Activated naive CD8-positive, alpha-beta T cell treated with anti-CD3 and anti-CD28 coated beads for 36 hours (primary cell): ENCODE measurements around the gene CLEC16A. TPM values are rescaled to one million over a fixed set of nuclear protein-coding genes. Genes with fewer than 3 reads are reported as not detected.

Experiments used
- DNase-seq: peaks from one replicate; pipeline ENCODE4 v3.0.0; 2021
- H3K27ac Mint-ChIP-seq: one replicate; pipeline ENCODE4 v1.8.0; 2022; ENCODE audit warnings: mild to moderate bottlenecking, moderate library complexity, mixed read lengths
- H3K27me3 Mint-ChIP-seq: one replicate; pipeline ENCODE4 v1.8.0; 2022; ENCODE audit warnings: mild to moderate bottlenecking, mixed read lengths
- H3K36me3 Mint-ChIP-seq: one replicate; pipeline ENCODE4 v1.8.0; 2021; ENCODE audit warnings: mild to moderate bottlenecking, mixed read lengths
- H3K4me1 Mint-ChIP-seq: one replicate; pipeline ENCODE4 v1.8.0; 2021; ENCODE audit warnings: mixed read lengths
- H3K4me3 Mint-ChIP-seq: one replicate; pipeline ENCODE4 v1.8.0; 2022; ENCODE audit warnings: mild to moderate bottlenecking, moderate library complexity, mixed read lengths
- H3K9me3 Mint-ChIP-seq: one replicate; pipeline ENCODE4 v1.8.0; 2022; ENCODE audit warnings: mixed read lengths
- total RNA-seq, 2 experiments: library from RNA; stranded (reverse); gene quantifications; one replicate each; pipeline ENCODE4 v1.2.3, GENCODE V29; 2021

Gene CLEC16A
- total RNA-seq, 2 experiments from 2014 or later: 20.4 to 21.3 TPM

DNA sequence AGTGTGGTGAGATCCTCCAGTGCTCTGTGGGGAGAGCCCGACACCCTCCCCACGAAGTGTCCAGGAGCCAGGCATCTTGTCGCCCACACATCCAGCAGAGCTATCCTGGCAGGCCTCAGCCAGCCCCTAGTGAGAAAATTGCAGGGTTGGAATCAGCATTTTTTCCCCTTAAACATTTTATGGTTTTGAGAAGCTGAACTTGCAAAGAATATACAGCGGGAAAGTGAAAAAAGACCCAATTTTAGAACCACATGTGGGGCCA is 227.0 kb downstream of the CLEC16A start:
- H3K9me3 Mint-ChIP-seq: no peaks in the 10 kb centered on the region
- no peaks in the 10 kb centered on the region for H3K27me3 Mint-ChIP-seq
- no peak overlapping the region for H3K4me3 Mint-ChIP-seq
- H3K4me1 Mint-ChIP-seq: peaks cover 22% of the 10 kb centered on the region
- H3K27ac Mint-ChIP-seq: no peak overlapping the region
- peaks cover 13% of the 10 kb centered on the region for H3K36me3 Mint-ChIP-seq
- DNase-seq: no peak

DNA sequence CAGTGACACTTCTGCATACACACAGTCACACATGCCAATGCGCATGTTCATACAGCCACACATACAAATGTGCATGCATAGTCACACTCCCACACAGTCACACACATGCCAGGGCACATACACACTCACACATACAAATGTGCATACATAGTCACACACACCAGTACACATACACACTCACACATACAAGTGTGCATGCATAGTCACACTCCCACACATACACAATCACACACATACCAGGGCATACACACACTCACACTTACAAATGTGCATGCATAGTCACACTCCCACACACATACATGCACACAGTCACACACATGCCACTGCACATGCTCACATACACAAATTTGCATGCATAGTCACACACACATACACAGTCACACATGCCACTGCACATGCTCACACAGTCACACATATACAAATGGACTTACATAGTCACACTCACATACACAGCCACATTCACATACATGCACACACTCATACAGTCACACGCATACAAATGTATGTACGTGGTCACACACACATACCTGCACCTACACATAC is 227.5 kb downstream of the CLEC16A start:
- DNase-seq: no peak
- no peak overlapping the region for H3K27ac Mint-ChIP-seq
- H3K4me1 Mint-ChIP-seq: peaks cover 26% of the 10 kb centered on the region
- H3K4me3 Mint-ChIP-seq: no peak overlapping the region
- H3K27me3 Mint-ChIP-seq: no peaks in the 10 kb centered on the region
- H3K9me3 Mint-ChIP-seq: no peaks in the 10 kb centered on the region
- peaks cover 13% of the 10 kb centered on the region for H3K36me3 Mint-ChIP-seq

DNA sequence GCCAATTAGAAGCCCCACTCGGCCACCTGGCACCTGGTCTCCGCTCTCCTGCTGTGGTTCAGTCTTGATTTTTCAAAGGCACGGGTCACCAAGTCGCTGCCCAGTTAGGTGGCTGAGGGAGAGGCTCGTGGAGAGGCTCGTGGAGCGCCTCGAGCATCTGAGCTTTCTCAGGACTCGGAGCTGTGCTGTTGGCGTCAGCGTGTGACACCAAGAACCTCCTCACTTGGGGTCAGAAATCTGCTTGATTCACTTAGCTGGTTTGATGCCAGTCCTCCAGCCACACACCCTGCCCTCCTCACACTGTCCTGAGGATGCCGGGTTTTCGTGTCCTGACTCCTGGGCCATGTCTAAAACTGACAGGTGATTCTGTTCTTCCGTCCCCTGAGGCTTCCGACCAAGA is 229.1 kb downstream of the CLEC16A start:
- Mint-ChIP-seq H3K4me1 (peaks cover 27% of the 10 kb centered on the region), H3K4me3 (no peak overlapping the region), H3K9me3 (no peaks in the 10 kb centered on the region), H3K27ac (no peak overlapping the region), H3K27me3 (no peaks in the 10 kb centered on the region), H3K36me3 (peaks cover 13% of the 10 kb centered on the region)
- no peak for DNase-seq

- Mint-ChIP-seq H3K36me3 (peaks cover 13% of the 10 kb centered on the region), H3K4me3 (no peak overlapping the region), H3K9me3 (no peaks in the 10 kb centered on the region), H3K27ac (no peak overlapping the region), H3K4me1 (peaks cover 27% of the 10 kb centered on the region), H3K27me3 (no peaks in the 10 kb centered on the region)
- no peak for DNase-seq
Observed at GRCh38 chr16:11174141-11174540, 229.8 kb downstream of the CLEC16A start.

DNA sequence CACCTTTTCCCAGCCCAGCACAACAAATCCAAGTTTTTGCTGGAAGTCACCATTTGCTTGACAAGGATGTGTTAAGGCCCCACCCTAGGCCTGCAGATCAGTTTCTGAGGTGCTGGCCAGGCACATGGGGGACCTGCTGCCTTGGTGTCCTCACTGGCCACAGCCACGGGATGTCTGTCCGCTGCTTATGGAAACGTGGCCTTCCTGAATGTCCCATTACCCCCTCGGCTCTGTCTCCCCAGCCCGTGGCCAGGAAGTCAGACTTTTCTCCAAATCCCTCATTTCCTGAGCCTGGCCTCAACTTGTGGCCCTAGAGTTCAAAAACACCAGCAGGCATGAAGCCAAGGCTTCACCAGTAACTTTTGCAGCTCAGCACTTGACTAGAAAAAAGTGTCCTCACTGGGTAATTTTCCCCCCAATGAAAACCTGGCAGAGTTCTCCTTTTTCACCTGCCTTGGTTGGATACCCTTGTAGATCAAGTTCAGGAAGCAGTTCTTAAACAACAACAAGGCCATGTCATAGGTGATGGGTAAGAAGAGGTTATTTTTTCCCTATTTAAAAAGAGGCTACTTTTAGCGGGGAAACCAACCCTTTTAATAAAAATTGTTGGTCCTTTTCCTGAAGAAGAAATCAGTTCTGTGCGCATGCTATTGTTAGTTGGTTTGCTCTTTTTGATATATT is 230.9 kb downstream of the CLEC16A start:
- no peak for DNase-seq
- Mint-ChIP-seq H3K36me3 (peaks cover 13% of the 10 kb centered on the region), H3K4me1 (peaks cover 27% of the 10 kb centered on the region), H3K4me3 (no peak overlapping the region), H3K9me3 (no peaks in the 10 kb centered on the region), H3K27me3 (no peaks in the 10 kb centered on the region), H3K27ac (peak overlapping the region; percentile 42)

DNA sequence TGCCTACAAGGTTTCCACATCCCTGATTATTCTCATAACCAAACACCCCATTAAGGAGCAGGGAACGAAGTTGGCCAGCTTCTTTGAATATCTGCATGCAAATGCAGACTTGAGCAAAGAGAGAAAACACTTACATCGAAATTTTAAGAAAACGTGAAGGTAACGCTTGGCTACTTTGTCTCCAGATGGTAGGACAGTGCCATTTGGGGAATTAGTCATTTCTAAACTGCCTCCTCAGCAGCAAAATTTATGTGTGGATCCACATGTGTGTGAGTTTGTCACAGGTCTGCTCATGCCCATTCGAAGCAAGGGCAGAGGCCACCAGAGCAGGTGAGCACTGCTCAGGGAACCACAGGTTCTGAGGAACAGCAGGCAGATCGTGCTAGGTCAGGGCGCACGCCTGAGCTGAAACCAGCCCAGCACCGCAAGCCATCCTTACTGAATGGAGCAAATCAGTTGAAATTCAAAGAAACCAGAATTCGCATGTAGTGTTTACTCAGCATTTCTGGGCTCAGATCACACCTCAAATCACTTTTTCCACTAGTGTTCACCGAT is 231.5 kb downstream of the CLEC16A start:
- Mint-ChIP-seq H3K4me1 (peaks cover 32% of the 10 kb centered on the region), H3K27ac (peak overlapping the region; percentile 80), H3K4me3 (peak overlapping the region; percentile 19), H3K36me3 (peaks cover 15% of the 10 kb centered on the region), H3K9me3 (no peaks in the 10 kb centered on the region), H3K27me3 (no peaks in the 10 kb centered on the region)
- peak; percentile 44 for DNase-seq

DNA sequence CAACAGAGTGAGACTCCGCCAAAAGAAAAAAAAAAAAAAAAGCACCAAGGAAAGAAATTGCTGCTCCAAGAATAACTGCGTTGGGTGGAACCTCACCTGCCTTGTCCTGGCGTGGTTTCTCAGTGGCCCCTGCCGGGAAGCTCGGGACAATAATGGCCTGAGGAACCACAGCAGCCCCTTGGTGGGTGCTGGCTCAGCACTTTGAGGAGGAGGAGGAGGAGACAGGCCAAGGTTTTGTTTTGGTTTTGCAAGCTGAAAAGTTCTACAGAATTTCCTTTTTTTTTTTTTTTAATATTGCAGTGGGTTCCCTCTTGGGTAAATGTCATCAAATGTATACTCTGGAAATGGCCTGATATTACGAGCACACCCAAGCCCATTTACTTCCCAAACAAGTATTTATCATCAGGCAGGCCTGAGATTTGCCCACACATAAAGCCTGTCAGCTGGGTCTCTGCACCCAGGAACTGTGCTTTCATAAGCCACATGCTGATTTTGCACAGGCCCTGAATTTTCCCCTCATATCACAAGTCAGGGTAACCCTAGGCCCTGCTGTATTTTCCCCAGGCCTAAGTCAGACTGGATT is 233.3 kb downstream of the CLEC16A start:
- H3K36me3 Mint-ChIP-seq: peaks cover 15% of the 10 kb centered on the region
- H3K27me3 Mint-ChIP-seq: no peaks in the 10 kb centered on the region
- H3K4me1 Mint-ChIP-seq: peaks cover 39% of the 10 kb centered on the region
- no peak for DNase-seq
- H3K9me3 Mint-ChIP-seq: no peaks in the 10 kb centered on the region
- no peak overlapping the region for H3K4me3 Mint-ChIP-seq
- no peak overlapping the region for H3K27ac Mint-ChIP-seq

GRCh38 chr16:11178424-11178823 is 234.1 kb downstream of the CLEC16A start:
- H3K4me3 Mint-ChIP-seq: no peak overlapping the region
- H3K27me3 Mint-ChIP-seq: no peaks in the 10 kb centered on the region
- no peaks in the 10 kb centered on the region for H3K9me3 Mint-ChIP-seq
- DNase-seq: no peak
- no peak overlapping the region for H3K27ac Mint-ChIP-seq
- peaks cover 15% of the 10 kb centered on the region for H3K36me3 Mint-ChIP-seq
- H3K4me1 Mint-ChIP-seq: peaks cover 39% of the 10 kb centered on the region

- H3K36me3 Mint-ChIP-seq: peaks cover 7% of the 10 kb centered on the region
- peaks cover 42% of the 10 kb centered on the region for H3K4me1 Mint-ChIP-seq
Observed at GRCh38 chr16:11179574-11179973, 235.2 kb downstream of the CLEC16A start.

GRCh38 chr16:11180489-11180888 is 236.1 kb downstream of the CLEC16A start:
- H3K4me3 Mint-ChIP-seq: no peak overlapping the region
- H3K27me3 Mint-ChIP-seq: no peaks in the 10 kb centered on the region
- H3K27ac Mint-ChIP-seq: no peak overlapping the region
- H3K9me3 Mint-ChIP-seq: no peaks in the 10 kb centered on the region
- peaks cover 3% of the 10 kb centered on the region for H3K36me3 Mint-ChIP-seq
- DNase-seq: no peak
- peaks cover 34% of the 10 kb centered on the region for H3K4me1 Mint-ChIP-seq

More at GRCh38 chr16:11179574-11179973, 235.2 kb downstream of the CLEC16A start:
- H3K9me3 Mint-ChIP-seq: no peaks in the 10 kb centered on the region
- DNase-seq: no peak
- H3K27ac Mint-ChIP-seq: no peak overlapping the region
- H3K27me3 Mint-ChIP-seq: no peaks in the 10 kb centered on the region
- no peak overlapping the region for H3K4me3 Mint-ChIP-seq

DNA sequence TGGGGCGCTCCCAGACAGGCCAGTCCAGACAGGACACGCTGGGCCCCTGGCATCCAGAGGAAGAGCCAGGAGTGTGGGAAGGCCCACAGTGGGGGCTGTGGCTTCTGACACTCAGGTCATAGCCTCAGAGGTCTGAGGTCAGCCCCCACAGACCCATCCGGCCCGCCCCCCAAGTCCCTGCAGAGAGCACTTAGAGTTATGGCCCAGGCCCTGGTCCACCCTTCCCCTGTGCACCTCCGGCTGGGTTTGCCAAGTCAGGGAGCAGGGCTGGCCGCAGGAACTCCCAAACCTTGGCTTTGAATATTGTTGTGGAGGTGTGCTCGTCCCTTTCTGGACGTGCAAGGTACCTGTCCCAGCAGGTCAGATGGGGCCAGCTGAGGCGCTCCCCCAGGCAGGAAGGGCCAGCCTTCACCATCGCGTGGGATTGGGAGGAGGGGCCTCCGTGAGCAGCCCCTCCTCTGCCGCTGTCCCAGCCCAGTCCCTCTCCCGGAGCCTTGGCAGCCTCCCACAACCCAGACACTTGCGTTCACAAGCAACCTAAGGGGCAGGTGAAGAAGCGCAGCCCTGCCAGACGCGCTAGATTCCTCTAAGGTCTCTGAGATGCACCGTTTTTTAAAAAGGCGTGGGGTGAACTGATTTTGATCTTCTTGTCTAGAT is 237.0 kb downstream of the CLEC16A start:
- DNase-seq: no peak
- Mint-ChIP-seq H3K27me3 (no peaks in the 10 kb centered on the region), H3K4me3 (no peak overlapping the region), H3K9me3 (no peaks in the 10 kb centered on the region), H3K4me1 (peaks cover 25% of the 10 kb centered on the region), H3K36me3 (peaks cover 2% of the 10 kb centered on the region), H3K27ac (peak overlapping the region; percentile 48)

DNA sequence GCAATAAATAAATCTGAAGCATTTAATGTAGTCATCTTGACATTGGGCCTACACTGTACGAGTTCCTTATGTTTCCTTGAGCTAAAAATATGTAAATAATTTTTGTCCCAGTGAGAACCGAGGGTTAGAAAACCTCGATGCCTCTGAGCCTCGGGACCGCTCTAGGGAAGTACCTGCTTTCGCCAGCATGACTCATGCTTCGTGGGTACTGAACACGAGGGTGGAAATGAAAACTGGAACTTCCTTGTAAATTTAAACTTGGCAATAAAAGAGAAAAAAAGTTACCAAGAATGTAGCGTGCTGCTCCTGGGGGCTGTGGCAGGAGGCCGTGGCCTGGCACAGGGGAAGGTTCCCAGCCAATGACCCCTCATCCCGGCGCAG is 237.5 kb downstream of the CLEC16A start:
- no peaks in the 10 kb centered on the region for H3K9me3 Mint-ChIP-seq
- no peak overlapping the region for H3K4me3 Mint-ChIP-seq
- peaks cover 2% of the 10 kb centered on the region for H3K36me3 Mint-ChIP-seq
- no peaks in the 10 kb centered on the region for H3K27me3 Mint-ChIP-seq
- H3K27ac Mint-ChIP-seq: peak overlapping the region; percentile 48
- peak; percentile 30 for DNase-seq
- peaks cover 20% of the 10 kb centered on the region for H3K4me1 Mint-ChIP-seq

DNA sequence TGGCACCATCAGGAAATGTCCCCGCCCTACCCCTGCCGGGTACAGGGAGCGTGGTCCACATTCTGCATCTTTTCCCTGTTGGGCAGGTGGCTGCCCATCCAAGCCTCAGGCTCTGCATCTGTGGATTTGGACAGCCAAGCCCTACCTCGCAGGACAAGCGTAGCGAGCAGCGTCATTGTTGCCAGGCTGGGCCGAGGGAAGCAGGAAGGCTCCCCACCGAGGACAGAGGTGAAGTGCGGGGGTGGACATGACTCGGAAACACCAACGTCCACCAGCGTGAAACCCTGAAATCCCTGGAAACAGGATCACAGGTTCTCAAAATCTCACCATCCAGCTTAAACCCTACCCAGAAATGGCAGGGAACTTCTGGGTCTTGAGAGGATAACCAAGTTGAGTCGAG is 238.0 kb downstream of the CLEC16A start:
- peaks cover 20% of the 10 kb centered on the region for H3K4me1 Mint-ChIP-seq
- H3K9me3 Mint-ChIP-seq: no peaks in the 10 kb centered on the region
- no peaks in the 10 kb centered on the region for H3K27me3 Mint-ChIP-seq
- H3K36me3 Mint-ChIP-seq: peaks cover 2% of the 10 kb centered on the region
- DNase-seq: no peak
- peak overlapping the region; percentile 17 for H3K27ac Mint-ChIP-seq
- H3K4me3 Mint-ChIP-seq: no peak overlapping the region

GRCh38 chr16:11183035-11183812 is 238.9 kb downstream of the CLEC16A start:
- Mint-ChIP-seq H3K36me3 (peaks cover 2% of the 10 kb centered on the region), H3K27ac (no peak overlapping the region), H3K4me3 (no peak overlapping the region), H3K9me3 (no peaks in the 10 kb centered on the region), H3K4me1 (peaks cover 20% of the 10 kb centered on the region), H3K27me3 (no peaks in the 10 kb centered on the region)
- DNase-seq: no peak

DNA sequence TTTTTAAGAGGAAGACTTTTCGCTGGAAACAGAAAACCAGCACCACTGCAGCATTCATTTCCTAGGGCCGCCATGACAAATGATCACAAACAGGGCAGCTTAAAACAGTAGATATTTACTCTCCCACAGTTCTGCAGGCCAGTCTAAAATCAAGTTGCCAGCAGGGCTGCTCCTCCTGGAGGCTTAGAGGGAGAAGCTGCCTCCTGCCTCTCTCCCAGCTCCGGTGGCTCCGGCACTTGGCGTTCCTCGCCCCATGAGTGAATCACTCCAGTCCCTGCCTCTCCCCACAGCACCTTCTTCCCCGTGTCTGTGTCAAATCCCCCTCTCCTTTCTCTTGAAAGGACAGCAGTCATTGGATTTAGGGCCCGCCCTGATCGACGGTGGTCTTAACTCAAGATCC is 239.6 kb downstream of the CLEC16A start:
- Mint-ChIP-seq H3K9me3 (no peaks in the 10 kb centered on the region), H3K27me3 (no peaks in the 10 kb centered on the region), H3K4me3 (no peak overlapping the region), H3K27ac (no peak overlapping the region), H3K36me3 (peaks cover 2% of the 10 kb centered on the region), H3K4me1 (peaks cover 20% of the 10 kb centered on the region)
- no peak for DNase-seq
